Adrenal gland (tissue), 12 donors: ENCODE measurements around the gene MAP1LC3A. TPM values are rescaled to one million over a fixed set of nuclear protein-coding genes. Genes with fewer than 3 reads are reported as not detected.

ENCODE experiments used
- DNase-seq, 7 donors: peaks; one replicate each; pipeline ENCODE4 v3.0.0-alpha.2; 2019 to 2020
- H3K27ac ChIP-seq, 5 donors: fragments of 200-600 bp; sonication (generic) in 4 of 5; 1 replicate in 3 of 5; 2 replicates in 2 of 5; pipeline versions ENCODE4 v1.5.1 to v1.8.0; 2016 to 2020; ENCODE audit warnings: mild to moderate bottlenecking in 1 of 5
- H3K27me3 ChIP-seq: fragments of 200-600 bp; 2 replicates; pipeline ENCODE4 v1.8.0; 2021
- H3K36me3 ChIP-seq, 2 donors: fragments of 200-600 bp; replicated peaks in 1 of 2; 1 replicate in 1 of 2; 2 replicates in 1 of 2; pipeline versions ENCODE4 v1.5.1 to v1.8.0; 2018 to 2022
- H3K4me1 ChIP-seq, 2 donors: fragments of 200-600 bp; replicated peaks in 1 of 2; 1 replicate in 1 of 2; 2 replicates in 1 of 2; pipeline versions ENCODE4 v1.5.1 to v1.8.0; 2018 to 2021
- H3K4me3 ChIP-seq, 4 donors: fragments of 200-600 bp; sonication (generic) in 3 of 4; one replicate each; pipeline ENCODE4 v1.5.1; 2016 to 2018
- H3K9me3 ChIP-seq, 3 donors: fragments of 200-600 bp; sonication (generic) in 1 of 3; replicated peaks in 1 of 3; 1 replicate in 2 of 3; 2 replicates in 1 of 3; pipeline versions ENCODE4 v1.5.1 to v1.8.0; 2016 to 2021
- POLR2A ChIP-seq, 2 donors: fragments of 450-650 bp; IDR thresholded peaks; one replicate each; pipeline ENCODE4 v1.6.1; 2017; ENCODE audit warnings: antibody characterized with exemption in 2 of 2, mild to moderate bottlenecking in 2 of 2, moderate library complexity in 1 of 2
- WGBS, 4 donors: extraction: QIAGEN DNeasy Blood & Tissue Kit in 2 of 4; methylation state at CpG; one replicate each; pipeline versions ENCODE4 v1.1.5 to v1.1.7; 2013 to 2017; 5-methylcytosine and 5-hydroxymethylcytosine counted together
- intact Hi-C, 2 donors: fragments of 100-400 bp; cut with DNase I; formaldehyde crosslinking; loops; one replicate each; pipeline versions ENCODE4 v1.14.1 to v1.15.0; 2022 to 2023
- polyA plus RNA-seq, 3 donors: library from polyadenylated mRNA; stranded (reverse); fragments of 200-250 nt in 2 of 3; fragments of 350-450 nt in 1 of 3; fragmentation: Illumina TruSeq in 1 of 3; extraction: RNeasy Lipid Tissue Mini Kit (QIAGEN cat#74804) in 1 of 3; gene quantifications; one replicate each; pipeline ENCODE4 v1.2.3, GENCODE V29; 2013 to 2014
- total RNA-seq, 9 donors: library from RNA; depleted of rRNA in 4 of 9; stranded (reverse); fragments of >200 nt in 4 of 9; fragments of 120-200 nt in 1 of 9; fragmentation: NEBNext Ultra II Directional in 1 of 9; extraction: Animal tissue kit (Norgen Biotek cat#: 25700) in 1 of 9; gene quantifications; one replicate each; pipeline versions ENCODE4 v1.1.0 to v1.2.4, GENCODE V29; 2013 to 2023
- TF ChIP-seq, protein P1 (sequence below), 6 experiments: fragments of 450-650 bp in 4 of 6; fragments of 200-600 bp in 2 of 6; sonication (generic) in 1 of 6; IDR thresholded peaks; 1 replicate in 5 of 6; 2 replicates in 1 of 6; pipeline versions ENCODE4 v1.5.1 to v1.8.0; 2016 to 2021; ENCODE audit warnings: antibody characterized with exemption in 6 of 6, mild to moderate bottlenecking in 2 of 6, moderate library complexity in 1 of 6
- donor health status: healthy with polysubstance abuse.
- donor health status: Bipolar disorder and iron deficiency.
- donor health status: DM: yes; HTN: yes; CAD: no.
- donor health status: DM: no; HTN: no; CAD: no.
- donor health status: DM: no; HTN: no; CAD: no.
- donor health status: DM: yes; HTN: yes; CAD: no.

MAP1LC3A gene
- total and polyA plus RNA-seq, 12 donors = 5.6 to 139 (median 40.9) TPM

DNA sequence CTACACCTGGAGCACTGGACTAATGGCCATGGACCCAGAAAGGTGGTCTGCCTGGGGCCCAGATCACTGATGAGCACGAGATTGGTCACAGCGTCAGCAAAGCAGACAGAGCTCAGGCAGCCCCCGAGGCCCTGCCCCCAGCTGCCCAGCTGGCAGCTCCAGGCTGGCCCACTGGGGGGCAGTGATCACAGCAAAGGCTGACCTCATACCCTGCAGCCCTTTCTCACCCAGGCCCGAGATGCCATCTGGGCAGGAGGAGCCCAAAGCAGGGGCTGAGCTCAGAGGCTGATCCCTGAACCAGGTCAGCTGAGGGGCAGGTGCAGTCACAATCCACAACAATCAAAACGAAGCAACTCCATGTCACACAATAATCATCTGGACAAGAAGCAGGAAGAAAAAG lies 4.1 kb downstream of the MAP1LC3A start:
- DNase-seq = no peak
- intact Hi-C loops = no loop called here
- TF ChIP-seq POLR2A (IDR thresholded peaks at IDR 0.05) = no peak
- TF ChIP-seq, protein P1, sequence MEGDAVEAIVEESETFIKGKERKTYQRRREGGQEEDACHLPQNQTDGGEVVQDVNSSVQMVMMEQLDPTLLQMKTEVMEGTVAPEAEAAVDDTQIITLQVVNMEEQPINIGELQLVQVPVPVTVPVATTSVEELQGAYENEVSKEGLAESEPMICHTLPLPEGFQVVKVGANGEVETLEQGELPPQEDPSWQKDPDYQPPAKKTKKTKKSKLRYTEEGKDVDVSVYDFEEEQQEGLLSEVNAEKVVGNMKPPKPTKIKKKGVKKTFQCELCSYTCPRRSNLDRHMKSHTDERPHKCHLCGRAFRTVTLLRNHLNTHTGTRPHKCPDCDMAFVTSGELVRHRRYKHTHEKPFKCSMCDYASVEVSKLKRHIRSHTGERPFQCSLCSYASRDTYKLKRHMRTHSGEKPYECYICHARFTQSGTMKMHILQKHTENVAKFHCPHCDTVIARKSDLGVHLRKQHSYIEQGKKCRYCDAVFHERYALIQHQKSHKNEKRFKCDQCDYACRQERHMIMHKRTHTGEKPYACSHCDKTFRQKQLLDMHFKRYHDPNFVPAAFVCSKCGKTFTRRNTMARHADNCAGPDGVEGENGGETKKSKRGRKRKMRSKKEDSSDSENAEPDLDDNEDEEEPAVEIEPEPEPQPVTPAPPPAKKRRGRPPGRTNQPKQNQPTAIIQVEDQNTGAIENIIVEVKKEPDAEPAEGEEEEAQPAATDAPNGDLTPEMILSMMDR (IDR thresholded peaks at IDR 0.05) = peak in 3 of 6 experiments; percentile 13 to 38 (median 14)
- WGBS, 4 donors = 56 to 68% (median 67%) methylated on average over 3 to 5 of the region's 5 CpGs
- H3K9me3 ChIP-seq = no peaks in the 10 kb centered on the region
- H3K27me3 ChIP-seq = no peaks in the 10 kb centered on the region
- no peaks in the 10 kb centered on the region for H3K36me3 ChIP-seq
- no peak overlapping the region for H3K4me3 ChIP-seq
- H3K27ac ChIP-seq = no peak overlapping the region
- H3K4me1 ChIP-seq = peaks cover 4 to 7% of the 10 kb centered on the region in 2 donors

DNA sequence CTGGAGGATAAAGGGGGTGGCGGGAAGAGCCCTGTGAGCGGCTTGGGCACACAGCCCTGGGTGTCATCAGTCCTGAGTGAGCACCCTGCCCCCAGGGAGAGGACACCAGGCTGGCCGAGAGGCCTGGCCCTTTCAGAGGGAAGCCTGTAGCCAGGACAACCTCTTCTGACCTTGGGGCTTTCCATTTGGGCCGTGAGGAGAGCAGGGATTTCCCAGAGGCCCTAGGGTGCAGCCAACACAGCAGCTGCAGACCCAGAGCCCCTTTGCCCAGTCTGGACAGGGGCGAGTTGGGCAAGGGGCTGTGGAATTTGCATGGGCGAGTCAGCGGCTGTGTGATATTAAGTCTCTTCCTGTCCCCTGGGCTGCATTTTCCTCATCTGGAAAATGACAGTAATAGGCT lies 6.3 kb downstream of the MAP1LC3A start:
- H3K27ac ChIP-seq = no peak overlapping the region
- no peaks in the 10 kb centered on the region for H3K36me3 ChIP-seq
- no peak overlapping the region for H3K4me3 ChIP-seq
- H3K27me3 ChIP-seq = no peaks in the 10 kb centered on the region
- TF ChIP-seq, protein P1 (IDR thresholded peaks at IDR 0.05) = no peak
- TF ChIP-seq POLR2A (IDR thresholded peaks at IDR 0.05) = no peak
- WGBS, 4 donors = 57 to 73% (median 67%) methylated on average over 6 to 7 of the region's 7 CpGs
- DNase-seq = peak in 6 of 7 donors; percentile 51 to 77 (median 70)
- intact Hi-C loops = no loop called here
- H3K9me3 ChIP-seq = no peaks in the 10 kb centered on the region
- H3K4me1 ChIP-seq = no peaks in the 10 kb centered on the region

GRCh38 chr20:34566978-34567891 lies 8.7 kb downstream of the MAP1LC3A start:
- no peaks in the 10 kb centered on the region for H3K27me3 ChIP-seq
- TF ChIP-seq, protein P1 (IDR thresholded peaks at IDR 0.05) = no peak
- no peak overlapping the region for H3K4me3 ChIP-seq
- no peaks in the 10 kb centered on the region for H3K4me1 ChIP-seq
- no peaks in the 10 kb centered on the region for H3K9me3 ChIP-seq
- intact Hi-C loops = no loop called here
- WGBS, 4 donors = 84 to 98% (median 92%) methylated on average over 5 to 9 of the region's 9 CpGs
- no peak overlapping the region for H3K27ac ChIP-seq
- DNase-seq = no peak
- H3K36me3 ChIP-seq = no peaks in the 10 kb centered on the region

- H3K4me1 ChIP-seq = no peaks in the 10 kb centered on the region
- no peak for DNase-seq
- WGBS, 4 donors = 89 to 94% (median 92%) methylated on average over 11 to 15 of the region's 15 CpGs
- TF ChIP-seq, protein P1 (IDR thresholded peaks at IDR 0.05) = no peak
- no peak for TF ChIP-seq POLR2A (IDR thresholded peaks at IDR 0.05)
- no peaks in the 10 kb centered on the region for H3K9me3 ChIP-seq
- no peaks in the 10 kb centered on the region for H3K36me3 ChIP-seq
- H3K27me3 ChIP-seq = no peaks in the 10 kb centered on the region
- no peak overlapping the region for H3K27ac ChIP-seq
- intact Hi-C loops = no loop called here
- H3K4me3 ChIP-seq = no peak overlapping the region
Observed at GRCh38 chr20:34567892-34568865, 9.7 kb downstream of the MAP1LC3A start.
